Muscle layer of duodenum (tissue), 2 donors: Measurements from ENCODE around the gene FTCDNL1.

Source experiments
- H3K27ac ChIP-seq: one replicate; pipeline ENCODE4 v1.7.0; 2013; ENCODE audit warnings: mild to moderate bottlenecking, low read length
- H3K27me3 ChIP-seq: one replicate; pipeline ENCODE4 v1.7.0; 2013; ENCODE audit warnings: low read depth, mild to moderate bottlenecking, control low read depth, low read length
- H3K36me3 ChIP-seq, 2 donors: one replicate each; pipeline ENCODE4 v1.7.0; 2013; ENCODE audit warnings: low read length in 2 of 2, control low read depth in 1 of 2, mild to moderate bottlenecking in 1 of 2; ENCODE audit not compliant: insufficient read depth in 2 of 2, control insufficient read depth in 1 of 2
- H3K4me1 ChIP-seq, 2 donors: one replicate each; pipeline ENCODE4 v1.7.0; 2013; ENCODE audit warnings: low read length in 2 of 2, mild to moderate bottlenecking in 2 of 2, control low read depth in 1 of 2, moderate library complexity in 1 of 2; ENCODE audit not compliant: insufficient read depth in 2 of 2, control insufficient read depth in 1 of 2
- H3K4me3 ChIP-seq, 2 donors: one replicate each; pipeline ENCODE4 v1.7.0; 2013; ENCODE audit warnings: low read length in 2 of 2, low read depth in 1 of 2, mild to moderate bottlenecking in 1 of 2
- H3K9me3 ChIP-seq, 2 donors: one replicate each; pipeline ENCODE4 v1.7.0; 2013; ENCODE audit warnings: low read length in 2 of 2, control low read depth in 1 of 2, mild to moderate bottlenecking in 1 of 2; ENCODE audit not compliant: control insufficient read depth in 1 of 2
- donor health status: healthy.

The FTCDNL1 gene

DNA sequence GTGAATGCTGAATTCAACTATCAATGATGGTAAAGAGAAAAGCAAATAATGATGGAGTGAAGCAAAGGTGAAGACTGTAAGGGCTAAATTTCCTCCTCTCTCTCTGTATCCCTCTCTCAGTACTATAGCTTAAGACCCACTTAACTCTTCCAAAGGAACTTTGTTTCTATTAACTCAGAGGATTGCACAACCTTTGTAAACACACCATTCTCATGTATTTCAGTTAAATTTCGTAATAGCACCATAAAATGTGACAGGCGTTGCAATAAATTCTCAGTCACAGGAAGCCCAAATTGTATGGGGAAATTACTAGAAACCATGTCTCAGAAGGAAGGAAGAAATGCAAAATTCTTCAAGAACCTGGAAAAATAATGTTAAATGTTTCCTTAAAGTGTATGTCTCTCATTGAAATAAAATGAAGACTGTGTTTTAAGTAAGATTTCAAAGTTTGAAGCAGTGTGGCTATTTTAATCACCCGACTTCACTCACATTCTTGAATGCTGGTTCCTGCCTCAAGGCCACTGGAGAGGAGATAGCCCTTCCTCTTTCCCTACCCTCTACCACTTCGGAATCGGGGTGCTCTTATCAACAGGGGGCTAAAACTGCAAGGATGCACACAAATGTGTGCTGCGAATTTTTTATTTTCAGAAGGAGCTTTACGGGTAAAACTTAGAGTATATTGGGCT, 112.1 kb downstream of the FTCDNL1 start:
- no peak overlapping the region for H3K27ac ChIP-seq
- H3K36me3 ChIP-seq, result no peaks in the 10 kb centered on the region
- no peaks in the 10 kb centered on the region for H3K4me1 ChIP-seq
- H3K9me3 ChIP-seq, result no peaks in the 10 kb centered on the region
- H3K4me3 ChIP-seq, result no peak overlapping the region
- no peaks in the 10 kb centered on the region for H3K27me3 ChIP-seq

DNA sequence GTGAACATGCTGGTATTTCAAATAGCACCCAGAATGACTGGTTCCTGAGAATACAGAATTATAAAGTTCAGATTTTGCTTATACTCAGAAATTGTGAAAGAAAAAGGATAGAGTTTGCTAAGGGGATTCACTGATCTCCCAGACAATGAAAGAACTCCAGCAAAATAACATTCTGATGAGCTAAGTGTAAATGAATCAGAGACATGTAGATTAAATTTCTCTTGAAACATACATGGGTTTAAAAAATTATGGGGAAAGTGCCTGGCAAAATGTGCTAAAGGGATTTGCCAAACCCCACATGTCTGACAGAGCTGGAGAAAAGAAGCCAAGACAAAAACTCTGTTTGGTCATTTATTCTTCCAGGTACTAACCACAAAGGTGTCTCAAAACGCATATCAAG, 116.3 kb downstream of the FTCDNL1 start:
- no peaks in the 10 kb centered on the region for H3K4me1 ChIP-seq
- H3K4me3 ChIP-seq, result no peak overlapping the region
- no peaks in the 10 kb centered on the region for H3K36me3 ChIP-seq
- H3K27me3 ChIP-seq, result no peaks in the 10 kb centered on the region
- H3K27ac ChIP-seq, result no peak overlapping the region
- no peaks in the 10 kb centered on the region for H3K9me3 ChIP-seq

GRCh38 chr2:199734011-199734410, 117.0 kb downstream of the FTCDNL1 start:
- H3K27me3 ChIP-seq, result no peaks in the 10 kb centered on the region
- H3K27ac ChIP-seq, result no peak overlapping the region
- H3K4me1 ChIP-seq, result no peaks in the 10 kb centered on the region
- H3K36me3 ChIP-seq, result no peaks in the 10 kb centered on the region
- no peak overlapping the region for H3K4me3 ChIP-seq
- H3K9me3 ChIP-seq, result no peaks in the 10 kb centered on the region

DNA sequence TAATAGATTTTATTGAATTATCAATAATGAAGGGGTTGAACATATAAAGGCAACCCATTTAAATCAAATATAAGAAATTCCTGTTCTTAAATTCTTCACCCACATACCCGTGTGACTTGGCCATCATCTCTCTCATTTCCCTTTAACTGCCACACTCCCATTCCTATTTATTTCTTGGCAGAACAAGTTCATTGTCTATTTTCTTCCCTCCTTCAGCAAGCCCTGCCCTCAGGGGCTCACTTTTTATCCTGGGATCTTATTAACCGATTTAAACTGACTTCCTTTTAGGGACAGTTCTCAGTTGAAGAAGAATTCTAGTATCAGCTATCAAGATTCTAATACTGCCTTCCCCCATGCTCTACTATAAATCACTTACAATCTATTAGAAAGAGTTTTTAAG, 123.2 kb downstream of the FTCDNL1 start:
- H3K27me3 ChIP-seq, result no peaks in the 10 kb centered on the region
- H3K27ac ChIP-seq, result no peak overlapping the region
- no peaks in the 10 kb centered on the region for H3K4me1 ChIP-seq
- no peaks in the 10 kb centered on the region for H3K36me3 ChIP-seq
- H3K9me3 ChIP-seq, result no peaks in the 10 kb centered on the region
- no peak overlapping the region for H3K4me3 ChIP-seq

GRCh38 chr2:199727306-199727705, 123.7 kb downstream of the FTCDNL1 start:
- no peak overlapping the region for H3K4me3 ChIP-seq

DNA sequence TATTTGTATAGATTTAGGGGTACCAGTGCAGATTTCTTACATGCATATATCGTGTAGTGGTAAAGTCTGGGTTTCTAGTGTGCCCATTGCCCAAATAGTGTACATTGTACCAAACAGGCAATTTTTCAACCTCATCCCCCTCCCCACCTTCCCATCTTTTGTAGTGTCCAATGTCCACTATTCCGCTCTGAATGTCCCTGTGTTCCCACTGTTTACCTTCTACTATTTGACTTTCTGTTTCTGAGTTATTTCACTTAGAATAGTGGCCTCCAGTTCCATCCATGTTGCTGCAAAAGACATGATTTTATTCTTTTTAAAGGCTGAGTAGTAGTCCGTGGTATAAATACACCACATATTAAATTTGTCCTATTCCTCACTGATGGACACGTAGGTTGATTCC, 132.9 kb downstream of the FTCDNL1 start:
- peaks cover 4 to 5% of the 10 kb centered on the region in 2 donors for H3K4me1 ChIP-seq
- no peaks in the 10 kb centered on the region for H3K9me3 ChIP-seq
- no peak overlapping the region for H3K4me3 ChIP-seq
- no peaks in the 10 kb centered on the region for H3K27me3 ChIP-seq
- no peak overlapping the region for H3K27ac ChIP-seq
- no peaks in the 10 kb centered on the region for H3K36me3 ChIP-seq

More at GRCh38 chr2:199727306-199727705, 123.7 kb downstream of the FTCDNL1 start:
- Histone ChIP-seq H3K27ac (no peak overlapping the region), H3K4me1 (no peaks in the 10 kb centered on the region), H3K36me3 (no peaks in the 10 kb centered on the region), H3K9me3 (no peaks in the 10 kb centered on the region), H3K27me3 (no peaks in the 10 kb centered on the region)

GRCh38 chr2:199717587-199717907, 133.4 kb downstream of the FTCDNL1 start:
- Histone ChIP-seq H3K27ac (no peak overlapping the region), H3K4me3 (no peak overlapping the region), H3K27me3 (no peaks in the 10 kb centered on the region), H3K4me1 (peaks cover 4 to 5% of the 10 kb centered on the region in 2 donors), H3K36me3 (no peaks in the 10 kb centered on the region), H3K9me3 (no peaks in the 10 kb centered on the region)

GRCh38 chr2:199716807-199717586, 134.0 kb downstream of the FTCDNL1 start:
- H3K27ac ChIP-seq, result no peak overlapping the region
- no peak overlapping the region for H3K4me3 ChIP-seq
- no peaks in the 10 kb centered on the region for H3K9me3 ChIP-seq
- peaks cover 4 to 5% of the 10 kb centered on the region in 2 donors for H3K4me1 ChIP-seq
- no peaks in the 10 kb centered on the region for H3K36me3 ChIP-seq
- H3K27me3 ChIP-seq, result no peaks in the 10 kb centered on the region

- peaks cover 4 to 5% of the 10 kb centered on the region in 2 donors for H3K4me1 ChIP-seq
- no peaks in the 10 kb centered on the region for H3K36me3 ChIP-seq
- no peaks in the 10 kb centered on the region for H3K27me3 ChIP-seq
- no peak overlapping the region for H3K27ac ChIP-seq
- no peaks in the 10 kb centered on the region for H3K9me3 ChIP-seq
- no peak overlapping the region for H3K4me3 ChIP-seq
Measured at GRCh38 chr2:199713746-199714145, 137.2 kb downstream of the FTCDNL1 start.

DNA sequence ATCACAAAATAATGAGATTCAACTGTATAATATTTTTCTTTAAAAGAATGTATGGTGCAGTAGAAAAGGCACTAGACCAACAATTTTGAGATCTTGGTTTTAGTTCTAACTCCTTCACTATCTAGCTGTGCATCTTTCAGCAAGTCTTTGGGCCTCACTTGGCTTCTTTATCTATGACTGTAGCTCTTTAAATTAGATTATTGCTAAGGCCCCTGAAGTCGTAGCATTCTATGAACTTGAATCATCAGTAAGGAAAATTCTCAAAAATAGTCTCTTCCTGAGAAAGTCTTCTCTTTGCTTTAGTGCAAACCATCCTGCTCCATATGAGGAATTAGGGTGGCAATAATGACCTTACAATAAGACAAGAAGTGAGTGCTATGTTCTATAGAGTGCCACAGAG, 140.4 kb downstream of the FTCDNL1 start:
- Histone ChIP-seq H3K27me3 (no peaks in the 10 kb centered on the region), H3K9me3 (peaks cover 3 to 4% of the 10 kb centered on the region in 2 donors), H3K4me1 (no peaks in the 10 kb centered on the region), H3K36me3 (no peaks in the 10 kb centered on the region), H3K4me3 (no peak overlapping the region), H3K27ac (no peak overlapping the region)
